ENCODE results near the gene CPE. TPM values are rescaled to one million over a fixed set of nuclear protein-coding genes. Genes with fewer than 3 reads are reported as not detected.

The CPE gene
- total RNA-seq, 3 donors from 2014 or later (not counting 1 experiment from before 2014, with no cell fraction given): not detected

DNA sequence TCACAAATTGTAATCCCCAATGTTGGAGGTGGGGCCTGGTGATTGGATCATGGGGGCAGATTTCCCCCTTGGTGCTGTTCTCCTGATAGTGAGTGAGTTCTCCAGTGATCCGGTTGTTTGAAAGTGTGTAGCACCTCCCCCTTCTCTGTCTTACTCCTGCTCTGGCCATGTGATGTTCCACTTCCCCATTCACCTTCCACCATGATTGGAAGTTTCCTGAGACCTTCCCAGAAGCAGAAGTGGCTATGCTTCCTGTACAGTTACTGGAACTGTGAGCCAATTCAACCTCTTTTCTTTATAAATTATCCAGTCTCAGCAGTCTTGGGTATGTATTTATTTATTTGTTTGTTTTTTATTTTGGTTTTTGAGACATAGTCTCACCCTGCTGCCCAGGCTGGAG, 143.2 kb downstream of the CPE start:
- no peak for DNase-seq
- no peaks in the 10 kb centered on the region for H3K36me3 ChIP-seq (ENCODE audit: control insufficient read depth, insufficient read depth, low read length)
- no peaks in the 10 kb centered on the region for H3K27me3 ChIP-seq (ENCODE audit: control insufficient read depth, insufficient read depth, low read length)
- no peaks in the 10 kb centered on the region for H3K4me1 ChIP-seq (ENCODE audit: control insufficient read depth, insufficient read depth, low read length)
- no peak overlapping the region for H3K4me3 Mint-ChIP-seq
- ATAC-seq: no peak
- H3K27me3 Mint-ChIP-seq (ENCODE audit: low read depth in 2 of 2): no peaks in the 10 kb centered on the region
- H3K9me3 Mint-ChIP-seq: no peaks in the 10 kb centered on the region
- H3K27ac ChIP-seq (ENCODE audit: low read length): no peak overlapping the region
- H3K36me3 Mint-ChIP-seq: no peaks in the 10 kb centered on the region
- WGBS (ENCODE audit: insufficient coverage): 80% methylated on average over 1 of the region's 1 CpG
- H3K4me1 Mint-ChIP-seq: no peaks in the 10 kb centered on the region
- TF ChIP-seq, protein P1, sequence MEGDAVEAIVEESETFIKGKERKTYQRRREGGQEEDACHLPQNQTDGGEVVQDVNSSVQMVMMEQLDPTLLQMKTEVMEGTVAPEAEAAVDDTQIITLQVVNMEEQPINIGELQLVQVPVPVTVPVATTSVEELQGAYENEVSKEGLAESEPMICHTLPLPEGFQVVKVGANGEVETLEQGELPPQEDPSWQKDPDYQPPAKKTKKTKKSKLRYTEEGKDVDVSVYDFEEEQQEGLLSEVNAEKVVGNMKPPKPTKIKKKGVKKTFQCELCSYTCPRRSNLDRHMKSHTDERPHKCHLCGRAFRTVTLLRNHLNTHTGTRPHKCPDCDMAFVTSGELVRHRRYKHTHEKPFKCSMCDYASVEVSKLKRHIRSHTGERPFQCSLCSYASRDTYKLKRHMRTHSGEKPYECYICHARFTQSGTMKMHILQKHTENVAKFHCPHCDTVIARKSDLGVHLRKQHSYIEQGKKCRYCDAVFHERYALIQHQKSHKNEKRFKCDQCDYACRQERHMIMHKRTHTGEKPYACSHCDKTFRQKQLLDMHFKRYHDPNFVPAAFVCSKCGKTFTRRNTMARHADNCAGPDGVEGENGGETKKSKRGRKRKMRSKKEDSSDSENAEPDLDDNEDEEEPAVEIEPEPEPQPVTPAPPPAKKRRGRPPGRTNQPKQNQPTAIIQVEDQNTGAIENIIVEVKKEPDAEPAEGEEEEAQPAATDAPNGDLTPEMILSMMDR (IDR thresholded peaks at IDR 0.05): no peak
- no peak overlapping the region for H3K27ac Mint-ChIP-seq
- intact Hi-C loops (cut with micrococcal nuclease): no loop called here
- H3K9me3 ChIP-seq (ENCODE audit: control insufficient read depth, insufficient read depth, low read length): no peaks in the 10 kb centered on the region
- no peak overlapping the region for H3K4me3 ChIP-seq (ENCODE audit: low read length)

DNA sequence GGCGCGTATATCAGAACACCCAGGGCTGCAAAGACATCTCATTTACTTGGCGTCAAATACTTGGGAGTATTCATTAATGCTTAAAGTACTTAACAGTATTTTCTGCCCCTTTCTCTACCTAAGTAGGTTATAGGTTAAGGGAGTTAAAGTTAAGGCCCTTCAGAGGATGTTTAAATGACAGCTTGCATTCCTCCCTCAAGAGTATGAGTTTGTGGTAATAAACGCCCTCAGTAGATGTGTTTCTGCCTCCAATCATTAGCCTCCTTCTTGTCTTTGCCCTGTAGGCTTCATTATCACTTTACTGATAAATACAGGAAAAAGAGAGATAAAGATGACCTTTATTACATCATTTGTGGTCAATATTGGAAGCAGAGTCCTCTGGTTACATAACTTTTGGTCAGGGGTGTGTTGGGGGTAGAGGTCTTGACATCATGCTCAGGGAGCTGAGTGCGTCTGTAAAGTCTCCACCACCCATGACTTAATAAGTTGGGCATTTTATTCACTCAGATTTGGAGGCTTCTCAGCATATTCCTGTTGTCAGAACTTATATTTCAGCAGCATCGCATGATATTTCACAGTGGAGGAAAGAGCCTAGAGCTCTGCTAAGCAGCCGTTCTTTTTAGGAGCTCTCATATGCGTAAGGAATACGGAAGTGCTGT, 145.9 kb downstream of the CPE start:
- DNase-seq (no peak), ATAC-seq (no peak)
- Histone ChIP-seq H3K4me3 (ENCODE audit: low read length) (no peak overlapping the region), H3K27ac (ENCODE audit: low read length) (no peak overlapping the region), H3K27me3 (ENCODE audit: control insufficient read depth, insufficient read depth, low read length) (no peaks in the 10 kb centered on the region), H3K36me3 (ENCODE audit: control insufficient read depth, insufficient read depth, low read length) (no peaks in the 10 kb centered on the region), H3K4me1 (ENCODE audit: control insufficient read depth, insufficient read depth, low read length) (no peaks in the 10 kb centered on the region), H3K9me3 (ENCODE audit: control insufficient read depth, insufficient read depth, low read length) (no peaks in the 10 kb centered on the region)
- intact Hi-C loops (cut with micrococcal nuclease): no loop called here
- Mint-ChIP-seq H3K36me3 (no peaks in the 10 kb centered on the region), H3K4me3 (no peak overlapping the region), H3K4me1 (no peaks in the 10 kb centered on the region), H3K9me3 (no peaks in the 10 kb centered on the region), H3K27me3 (ENCODE audit: low read depth in 2 of 2) (peaks cover 0 to 2% of the 10 kb centered on the region in 2 donors), H3K27ac (no peak overlapping the region)
- TF ChIP-seq, protein P1 (IDR thresholded peaks at IDR 0.05): no peak
- 90% methylated on average over 9 of the region's 9 CpGs for WGBS (ENCODE audit: insufficient coverage)

DNA sequence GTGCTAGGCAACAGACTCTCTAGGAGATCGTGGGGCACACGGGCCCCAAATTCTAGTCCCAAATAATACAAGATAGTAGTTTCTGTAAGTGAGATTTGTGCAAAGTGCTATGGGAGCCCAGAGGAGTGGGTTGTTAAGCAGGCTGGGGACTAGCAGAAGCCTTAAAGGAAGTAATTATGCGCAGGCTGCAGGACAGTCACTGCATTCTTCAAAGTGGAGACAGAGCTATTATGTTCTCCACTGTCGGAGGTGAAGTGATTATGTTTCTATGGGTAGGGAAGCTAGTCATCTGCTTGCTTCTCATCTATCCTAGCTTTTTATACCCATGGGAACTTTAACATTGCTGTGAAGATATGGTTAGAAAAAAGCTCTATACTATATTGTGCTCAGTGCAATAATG, 154.2 kb downstream of the CPE start:
- H3K9me3 ChIP-seq (ENCODE audit: control insufficient read depth, insufficient read depth, low read length): no peaks in the 10 kb centered on the region
- intact Hi-C loops (cut with micrococcal nuclease): no loop called here
- no peak overlapping the region for H3K4me3 ChIP-seq (ENCODE audit: low read length)
- H3K4me1 ChIP-seq (ENCODE audit: control insufficient read depth, insufficient read depth, low read length): no peaks in the 10 kb centered on the region
- Mint-ChIP-seq H3K27ac (no peak overlapping the region), H3K27me3 (ENCODE audit: low read depth in 2 of 2) (peaks cover 2 to 8% of the 10 kb centered on the region in 2 donors), H3K36me3 (no peaks in the 10 kb centered on the region), H3K9me3 (no peaks in the 10 kb centered on the region), H3K4me3 (no peak overlapping the region), H3K4me1 (no peaks in the 10 kb centered on the region)
- H3K27ac ChIP-seq (ENCODE audit: low read length): no peak overlapping the region
- WGBS (ENCODE audit: insufficient coverage): 94% methylated on average over 3 of the region's 4 CpGs
- DNase-seq (no peak), ATAC-seq (no peak)
- H3K36me3 ChIP-seq (ENCODE audit: control insufficient read depth, insufficient read depth, low read length): no peaks in the 10 kb centered on the region
- TF ChIP-seq, protein P1 (IDR thresholded peaks at IDR 0.05): no peak
- H3K27me3 ChIP-seq (ENCODE audit: control insufficient read depth, insufficient read depth, low read length): no peaks in the 10 kb centered on the region

Measured in natural killer cell (primary cell).